K562 (cell line): ENCODE data around the gene CEACAM18. TPM values are rescaled to one million over a fixed set of nuclear protein-coding genes. Genes with fewer than 3 reads are reported as not detected.
A peak's percentile ranks its signal among the peaks of the same experiment; 100 is the strongest.

Experiments
- ATF1 ChIP-seq, 2 experiments: fragments of 450-650 bp in 1 of 2; IDR thresholded peaks; 2 replicates each; pipeline ENCODE4 v1.6.1; 2016; ENCODE audit warnings: missing compliant biosample characterization in 1 of 2, missing genetic modification characterization in 1 of 2
- ATF7 ChIP-seq: fragments of 450-650 bp; IDR thresholded peaks from 2 replicates; pipeline ENCODE4 v1.7.1; 2014; ENCODE audit warnings: mild to moderate bottlenecking, moderate library complexity
- BRF1 ChIP-seq: IDR thresholded peaks from 3 replicates; pipeline ENCODE4 v1.6.1; 2011; ENCODE audit warnings: borderline replicate concordance, mild to moderate bottlenecking; ENCODE audit not compliant: insufficient read length; ENCODE audit errors: extremely low read depth
- HNRNPH1 ChIP-seq: fragments of 200-400 bp; formaldehyde crosslinking; optimal IDR thresholded peaks from 2 replicates; pipeline ENCODE3; 2017; ENCODE audit warnings: low read depth, mild to moderate bottlenecking, low read length, moderate library complexity
- HNRNPL ChIP-seq: fragments of 200-400 bp; formaldehyde crosslinking; IDR thresholded peaks from 2 replicates; pipeline ENCODE4 v1.6.1; 2017; ENCODE audit warnings: low read depth, mild to moderate bottlenecking, low read length
- JUN ChIP-seq, 2 experiments: sonication (generic) in 1 of 2; formaldehyde crosslinking in 1 of 2; IDR thresholded peaks; 2 replicates each; pipeline versions ENCODE4 v1.6.1 to v1.8.0; 2012 to 2022; ENCODE audit warnings: borderline replicate concordance in 2 of 2, mild to moderate bottlenecking in 2 of 2, improper control_type of control experiment in 1 of 2, low read depth in 1 of 2, low read length in 1 of 2, missing genetic modification reagents in 1 of 2
- SRF ChIP-seq, 2 experiments: fragments of 250-450, 450-650 bp in 1 of 2; sonication (Bioruptor Pico) in 1 of 2; sonication (generic) in 1 of 2; formaldehyde crosslinking; IDR thresholded peaks; 2 replicates each; pipeline versions ENCODE4 v1.5.0 to v1.5.1; 2020 to 2022; ENCODE audit warnings: mild to moderate bottlenecking in 1 of 2, missing genetic modification reagents in 1 of 2
- ZBTB7A ChIP-seq: IDR thresholded peaks from 2 replicates; pipeline ENCODE4 v1.6.1; 2011; ENCODE audit warnings: low read depth, mild to moderate bottlenecking, low read length, moderate library complexity, borderline replicate concordance; ENCODE audit not compliant: control insufficient read depth
- ZNF75A ChIP-seq: fragments of 450-650 bp; formaldehyde crosslinking; IDR thresholded peaks from 2 replicates; pipeline ENCODE4 v1.4.0; 2020; ENCODE audit warnings: mild to moderate bottlenecking
- polyA plus RNA-seq, 8 experiments: library from polyadenylated mRNA; depleted of rRNA in 4 of 8; stranded (reverse) in 5 of 8; unstranded in 3 of 8; fragments of >200 nt; fragmentation: Nextera tagmentation in 2 of 8; fragmentation: Illumina TruSeq in 1 of 8; extraction: Ambion mirVana in 2 of 8; extraction: Trizol in 1 of 8; gene quantifications; 2 replicates each; pipeline versions ENCODE4 v1.2.1 to v1.2.3, GENCODE V29; 2011 to 2014; ENCODE audit warnings: inconsistent platforms in 1 of 8, missing spikeins in 1 of 8
- total RNA-seq, 7 experiments: library from RNA; depleted of rRNA in 6 of 7; stranded (reverse); fragments of >200 nt in 6 of 7; fragmentation: Illumina TruSeq in 2 of 7; extraction: Trizol in 2 of 7; gene quantifications; 2 replicates each; pipeline versions ENCODE4 v1.2.1 to v1.2.3, GENCODE V29; 2011 to 2021; ENCODE audit warnings: low replicate concordance in 1 of 7
- TF ChIP-seq, protein P1 (sequence below), 2 experiments: fragments of 450-650 bp; formaldehyde crosslinking in 1 of 2; IDR thresholded peaks; 2 replicates each; pipeline versions ENCODE4 v1.4.0 to v1.6.1; 2014 to 2020; ENCODE audit warnings: mild to moderate bottlenecking in 2 of 2, borderline replicate concordance in 1 of 2, low read depth in 1 of 2
- TF ChIP-seq, protein P2 (sequence below): fragments of 150-350 bp; conservative IDR thresholded peaks from 2 replicates; pipeline ENCODE4 v1.6.1; 2014; ENCODE audit warnings: low read length

The CEACAM18 gene
- total and polyA plus RNA-seq, 9 of the 15 experiments (the other 6 are each of a cell fraction or from before 2014, with no cell fraction given), result 0.08 to 0.24 (median 0.15) TPM; not detected in 3

DNA sequence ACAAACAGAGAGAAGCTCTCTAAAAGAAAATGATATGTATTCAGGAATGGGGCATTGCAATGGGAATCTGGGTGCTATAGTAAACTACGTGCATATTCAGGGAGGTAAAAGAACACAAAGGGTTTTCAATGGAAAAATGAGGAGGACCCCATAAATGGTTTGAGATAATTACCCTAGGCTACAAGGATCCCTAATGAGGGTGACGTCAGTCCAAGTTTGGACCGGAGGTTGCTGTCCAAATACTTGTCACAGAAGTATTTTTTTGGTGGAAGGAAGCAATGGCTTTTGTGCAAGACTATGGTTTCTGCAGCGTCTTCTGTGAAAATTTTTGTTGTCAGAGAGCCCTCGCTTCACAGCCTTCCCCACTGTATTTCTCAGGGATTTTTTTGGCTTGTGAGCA, 995 bp upstream of the CEACAM18 start (continued):
- TF ChIP-seq, protein P1, sequence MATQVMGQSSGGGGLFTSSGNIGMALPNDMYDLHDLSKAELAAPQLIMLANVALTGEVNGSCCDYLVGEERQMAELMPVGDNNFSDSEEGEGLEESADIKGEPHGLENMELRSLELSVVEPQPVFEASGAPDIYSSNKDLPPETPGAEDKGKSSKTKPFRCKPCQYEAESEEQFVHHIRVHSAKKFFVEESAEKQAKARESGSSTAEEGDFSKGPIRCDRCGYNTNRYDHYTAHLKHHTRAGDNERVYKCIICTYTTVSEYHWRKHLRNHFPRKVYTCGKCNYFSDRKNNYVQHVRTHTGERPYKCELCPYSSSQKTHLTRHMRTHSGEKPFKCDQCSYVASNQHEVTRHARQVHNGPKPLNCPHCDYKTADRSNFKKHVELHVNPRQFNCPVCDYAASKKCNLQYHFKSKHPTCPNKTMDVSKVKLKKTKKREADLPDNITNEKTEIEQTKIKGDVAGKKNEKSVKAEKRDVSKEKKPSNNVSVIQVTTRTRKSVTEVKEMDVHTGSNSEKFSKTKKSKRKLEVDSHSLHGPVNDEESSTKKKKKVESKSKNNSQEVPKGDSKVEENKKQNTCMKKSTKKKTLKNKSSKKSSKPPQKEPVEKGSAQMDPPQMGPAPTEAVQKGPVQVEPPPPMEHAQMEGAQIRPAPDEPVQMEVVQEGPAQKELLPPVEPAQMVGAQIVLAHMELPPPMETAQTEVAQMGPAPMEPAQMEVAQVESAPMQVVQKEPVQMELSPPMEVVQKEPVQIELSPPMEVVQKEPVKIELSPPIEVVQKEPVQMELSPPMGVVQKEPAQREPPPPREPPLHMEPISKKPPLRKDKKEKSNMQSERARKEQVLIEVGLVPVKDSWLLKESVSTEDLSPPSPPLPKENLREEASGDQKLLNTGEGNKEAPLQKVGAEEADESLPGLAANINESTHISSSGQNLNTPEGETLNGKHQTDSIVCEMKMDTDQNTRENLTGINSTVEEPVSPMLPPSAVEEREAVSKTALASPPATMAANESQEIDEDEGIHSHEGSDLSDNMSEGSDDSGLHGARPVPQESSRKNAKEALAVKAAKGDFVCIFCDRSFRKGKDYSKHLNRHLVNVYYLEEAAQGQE (IDR thresholded peaks at IDR 0.05; ENCODE audit: borderline replicate concordance), result peak; percentile 93
- TF ChIP-seq, protein P1 (CRISPR knock-in tag; IDR thresholded peaks at IDR 0.05; ENCODE audit: low read depth), result peak; percentile 60; the same call in 1 of the 2 replicates
- TF ChIP-seq JUN (IDR thresholded peaks at IDR 0.05; ENCODE audit: borderline replicate concordance, low read depth, low read length), result no peak
- TF ChIP-seq JUN (CRISPR knock-in tag; IDR thresholded peaks at IDR 0.05; ENCODE audit: borderline replicate concordance), result no peak
- no peak for TF ChIP-seq BRF1
- no peak for TF ChIP-seq ZNF75A
- no peak for TF ChIP-seq HNRNPH1
- no peak for TF ChIP-seq ATF1 (CRISPR knock-in tag; IDR thresholded peaks at IDR 0.05)
- TF ChIP-seq ATF1 (tag; IDR thresholded peaks at IDR 0.05), result peak; percentile 75
- no peak for TF ChIP-seq ZBTB7A
- TF ChIP-seq ATF7, result peak; percentile 86; the same call in 1 of the 2 replicates
- TF ChIP-seq, protein P2, sequence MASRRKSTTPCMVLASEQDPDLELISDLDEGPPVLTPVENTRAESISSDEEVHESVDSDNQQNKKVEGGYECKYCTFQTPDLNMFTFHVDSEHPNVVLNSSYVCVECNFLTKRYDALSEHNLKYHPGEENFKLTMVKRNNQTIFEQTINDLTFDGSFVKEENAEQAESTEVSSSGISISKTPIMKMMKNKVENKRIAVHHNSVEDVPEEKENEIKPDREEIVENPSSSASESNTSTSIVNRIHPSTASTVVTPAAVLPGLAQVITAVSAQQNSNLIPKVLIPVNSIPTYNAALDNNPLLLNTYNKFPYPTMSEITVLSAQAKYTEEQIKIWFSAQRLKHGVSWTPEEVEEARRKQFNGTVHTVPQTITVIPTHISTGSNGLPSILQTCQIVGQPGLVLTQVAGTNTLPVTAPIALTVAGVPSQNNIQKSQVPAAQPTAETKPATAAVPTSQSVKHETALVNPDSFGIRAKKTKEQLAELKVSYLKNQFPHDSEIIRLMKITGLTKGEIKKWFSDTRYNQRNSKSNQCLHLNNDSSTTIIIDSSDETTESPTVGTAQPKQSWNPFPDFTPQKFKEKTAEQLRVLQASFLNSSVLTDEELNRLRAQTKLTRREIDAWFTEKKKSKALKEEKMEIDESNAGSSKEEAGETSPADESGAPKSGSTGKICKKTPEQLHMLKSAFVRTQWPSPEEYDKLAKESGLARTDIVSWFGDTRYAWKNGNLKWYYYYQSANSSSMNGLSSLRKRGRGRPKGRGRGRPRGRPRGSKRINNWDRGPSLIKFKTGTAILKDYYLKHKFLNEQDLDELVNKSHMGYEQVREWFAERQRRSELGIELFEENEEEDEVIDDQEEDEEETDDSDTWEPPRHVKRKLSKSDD, result no peak
- TF ChIP-seq SRF (CRISPR knock-in tag; IDR thresholded peaks at IDR 0.05), result no peak
- no peak for TF ChIP-seq HNRNPL
